ENCODE data around the gene SDHA. TPM values are rescaled to one million over a fixed set of nuclear protein-coding genes. Genes with fewer than 3 reads are reported as not detected.

The SDHA gene
- total RNA-seq, 1 donor from 2014 or later = 84.7 TPM

Other genes starting within 250 kb of the SDHA start
- 0.74 TPM for gene PLEKHG4B, start 126.2 kb upstream of the SDHA start, total RNA-seq
- gene LRRC14B, start 26.8 kb upstream of the SDHA start, total RNA-seq = not detected
- gene CCDC127, start 167 bp upstream of the SDHA start, total RNA-seq = 4.2 TPM
- 96.5 TPM for gene PDCD6, start 53.3 kb downstream of the SDHA start, total RNA-seq
- gene AHRR, start 103.4 kb downstream of the SDHA start, total RNA-seq = 11.3 TPM
- gene EXOC3, start 224.9 kb downstream of the SDHA start, total RNA-seq = 67.5 TPM